PC-9 (cell line): ENCODE data around the gene SMURF1. TPM values are rescaled to one million over a fixed set of nuclear protein-coding genes. Genes with fewer than 3 reads are reported as not detected.

ENCODE experiments used
- BruUV-seq: library from RNA; stranded (reverse); fragments of 400-500 nt; replicated peaks from 2 replicates; lab custom pipeline; 2021; lab: Mats Ljungman, UMichigan
- CTCF ChIA-PET: fragments of 300-600 bp; sonication (Branson Sonifier 250); formaldehyde crosslinking; loops from one replicate; lab custom pipeline; 2022; ENCODE audit warnings: antibody characterized with exemption; lab: Charles Lee
- POLR2A ChIA-PET: fragments of 300-600 bp; sonication (Branson Sonifier 250); formaldehyde crosslinking; loops from one replicate; lab custom pipeline; 2022; ENCODE audit warnings: antibody characterized with exemption; ENCODE audit not compliant: unreplicated experiment; lab: Charles Lee
- DNase-seq, 2 experiments: peaks; one replicate each; pipeline versions ENCODE4 v3.0.0 to v3.0.0-alpha.2; 2015 to 2022; ENCODE audit warnings: mixed read lengths in 1 of 2
- H2AFZ ChIP-seq: fragments of 200-600 bp; sonication (generic); 2 replicates; pipeline ENCODE4 v1.8.1; 2017; ENCODE audit warnings: antibody characterized with exemption
- H3F3A ChIP-seq: fragments of 200-600 bp; sonication (generic); 2 replicates; pipeline ENCODE4 v1.8.1; 2017; ENCODE audit warnings: antibody characterized with exemption, mild to moderate bottlenecking, low read depth; ENCODE audit not compliant: insufficient read depth
- H3K27ac ChIP-seq: fragments of 200-600 bp; sonication (generic); 2 replicates; pipeline ENCODE4 v1.6.1; 2016; ENCODE audit warnings: mixed run types
- H3K27me3 ChIP-seq: fragments of 200-600 bp; sonication (generic); 2 replicates; pipeline ENCODE4 v1.6.1; 2016; ENCODE audit warnings: low read depth, mixed run types; ENCODE audit not compliant: insufficient read depth
- H3K36me3 ChIP-seq: fragments of 200-600 bp; sonication (generic); 2 replicates; pipeline ENCODE4 v1.6.1; 2016; ENCODE audit warnings: low read depth, mixed run types
- H3K4me1 ChIP-seq: fragments of 200-600 bp; sonication (generic); replicated peaks from 2 replicates; pipeline ENCODE4 v1.6.1; 2016; ENCODE audit warnings: mixed run types; ENCODE audit not compliant: insufficient read depth
- H3K4me2 ChIP-seq: fragments of 200-600 bp; sonication (generic); 2 replicates; pipeline ENCODE4 v1.6.1; 2017; ENCODE audit warnings: mixed run types
- H3K4me3 ChIP-seq: fragments of 200-600 bp; sonication (generic); 2 replicates; pipeline ENCODE4 v1.6.1; 2016; ENCODE audit warnings: mixed run types
- H3K79me2 ChIP-seq: fragments of 200-600 bp; sonication (generic); 2 replicates; pipeline ENCODE4 v1.6.1; 2017; ENCODE audit warnings: low read depth, mixed run types
- H3K9me2 ChIP-seq: fragments of 200-600 bp; sonication (generic); 2 replicates; pipeline ENCODE4 v1.8.1; 2017; ENCODE audit warnings: mild to moderate bottlenecking; ENCODE audit not compliant: insufficient read depth
- H3K9me3 ChIP-seq: fragments of 200-600 bp; sonication (generic); 2 replicates; pipeline ENCODE4 v1.8.1; 2016; ENCODE audit warnings: low read depth; ENCODE audit not compliant: insufficient read depth
- H4K20me1 ChIP-seq: fragments of 200-600 bp; sonication (generic); 2 replicates; pipeline ENCODE4 v1.8.1; 2017; ENCODE audit not compliant: insufficient read depth
- CTCF ChIP-seq: fragments of 200-600 bp; sonication (generic); conservative IDR thresholded peaks from 2 replicates; pipeline ENCODE4 v1.6.1; 2017; ENCODE audit warnings: mixed run types, antibody characterized with exemption, mild to moderate bottlenecking, moderate library complexity
- EZH2 ChIP-seq: fragments of 200-600 bp; sonication (generic); IDR thresholded peaks from 2 replicates; pipeline ENCODE4 v1.8.0; 2017; ENCODE audit warnings: antibody characterized with exemption, low read depth
- intact Hi-C: fragments of 100-400 bp; cut with micrococcal nuclease; formaldehyde crosslinking; loops from one replicate; pipeline ENCODE4 v1.10.0; 2022; ENCODE audit not compliant: unreplicated experiment
- total RNA-seq: library from RNA; stranded (reverse); gene quantifications from 2 replicates; pipeline ENCODE4 v1.2.3, GENCODE V29; 2021

Gene SMURF1
- total RNA-seq, 1 experiment from 2014 or later = 53.2 TPM

DNA sequence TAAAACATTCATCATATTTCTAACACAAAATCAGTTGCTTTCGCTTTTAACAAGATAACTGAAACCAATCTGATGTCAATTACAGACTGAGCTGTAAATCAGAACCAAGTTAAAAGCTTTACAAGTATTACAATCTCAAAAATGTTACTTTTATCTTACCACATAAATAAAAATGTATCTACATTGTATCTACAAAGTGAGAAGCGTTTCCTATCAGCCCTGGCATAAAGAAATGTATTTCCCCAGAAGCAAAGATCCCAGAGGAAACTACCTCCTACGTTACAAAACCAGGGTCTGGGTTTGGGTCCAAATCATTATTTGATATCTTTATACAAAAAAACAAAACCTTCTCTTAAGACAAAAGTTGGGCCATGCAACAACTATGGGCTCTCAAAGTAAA is 2.6 kb downstream of the SMURF1 start:
- no peaks in the 10 kb centered on the region for H3K9me2 ChIP-seq
- intact Hi-C loops = loop anchor here (5.0 kb wide), 1 partner anchor 186 kb away; the partner anchor contains the start of gene ARPC1A
- TF ChIP-seq EZH2 = no peak
- H3K79me2 ChIP-seq = peaks cover 71% of the 10 kb centered on the region
- H4K20me1 ChIP-seq = peaks cover 58% of the 10 kb centered on the region
- peaks cover 12% of the 10 kb centered on the region; the same call in 1 of the 2 replicates for H3K36me3 ChIP-seq
- H3K27ac ChIP-seq = peak overlapping the region; percentile 79
- no TSS peak for BruUV-seq
- ChIA-PET CTCF (no interaction called here), POLR2A (interaction anchor here (1.3 kb wide), 2 partner anchors 17 to 67 kb away, joined by 6 to 33 read pairs; partner anchors contain the start of gene KPNA7)
- H3K27me3 ChIP-seq = no peaks in the 10 kb centered on the region
- no peak for DNase-seq
- no peak overlapping the region for H2AFZ ChIP-seq
- H3K4me3 ChIP-seq = peak overlapping the region; percentile 78
- H3K4me2 ChIP-seq = peak overlapping the region; percentile 91
- peaks cover 8% of the 10 kb centered on the region for H3F3A ChIP-seq
- H3K4me1 ChIP-seq = peaks cover 57% of the 10 kb centered on the region
- no peaks in the 10 kb centered on the region for H3K9me3 ChIP-seq

DNA sequence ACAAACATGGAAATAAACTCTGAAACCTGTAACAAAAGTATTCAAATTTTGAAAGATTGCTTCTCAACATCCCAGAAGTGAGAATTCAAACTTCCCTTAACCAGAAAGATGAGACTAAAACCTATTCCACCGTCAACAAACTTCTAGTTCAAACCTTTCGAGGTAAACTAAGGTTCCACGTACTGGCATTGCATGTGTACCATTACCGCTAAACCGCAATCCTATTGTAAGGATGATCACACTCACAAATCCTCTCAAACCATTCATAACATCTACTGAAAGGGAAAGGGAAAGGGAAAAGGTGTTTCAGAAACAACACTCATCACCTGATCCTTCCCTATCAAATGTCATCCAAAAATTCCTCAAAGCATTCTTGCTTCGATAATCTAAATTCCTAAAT is 3.1 kb downstream of the SMURF1 start:
- intact Hi-C loops = loop anchor here (5.0 kb wide), 1 partner anchor 186 kb away; the partner anchor contains the start of gene ARPC1A
- DNase-seq = no peak
- Histone ChIP-seq H3K4me3 (peak overlapping the region; percentile 78), H2AFZ (no peak overlapping the region), H3K27ac (peak overlapping the region; percentile 79), H3K4me1 (peaks cover 62% of the 10 kb centered on the region), H3K27me3 (no peaks in the 10 kb centered on the region), H3K9me2 (no peaks in the 10 kb centered on the region), H4K20me1 (peaks cover 63% of the 10 kb centered on the region), H3F3A (peaks cover 8% of the 10 kb centered on the region), H3K36me3 (peaks cover 12% of the 10 kb centered on the region; the same call in 1 of the 2 replicates), H3K9me3 (no peaks in the 10 kb centered on the region), H3K79me2 (peaks cover 76% of the 10 kb centered on the region), H3K4me2 (peak overlapping the region; percentile 91)
- POLR2A ChIA-PET = no interaction called here
- TF ChIP-seq CTCF = no peak
- no peak for TF ChIP-seq EZH2
- CTCF ChIA-PET = no interaction called here
- BruUV-seq = no TSS peak

DNA sequence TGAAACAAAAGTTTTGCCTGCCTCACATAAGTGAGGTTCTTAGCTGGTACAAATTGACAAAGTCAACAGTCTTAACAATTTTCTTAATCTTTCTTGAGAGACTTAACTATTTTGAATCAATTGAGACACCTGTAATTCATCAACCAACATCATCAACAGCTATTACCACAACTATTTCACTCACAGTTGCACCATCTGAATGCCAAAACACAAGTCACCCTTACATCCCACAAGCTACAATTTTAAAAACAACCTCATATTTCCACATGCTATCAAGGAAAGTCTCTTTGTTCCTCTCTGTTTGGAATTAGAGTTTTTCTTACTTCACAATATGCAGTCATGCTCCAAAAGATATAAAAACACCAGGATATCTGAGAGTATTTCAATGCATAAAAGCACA is 4.9 kb downstream of the SMURF1 start:
- peaks cover 83% of the 10 kb centered on the region for H3K79me2 ChIP-seq
- H3F3A ChIP-seq = peaks cover 8% of the 10 kb centered on the region
- TF ChIP-seq CTCF = no peak
- TF ChIP-seq EZH2 = no peak
- H2AFZ ChIP-seq = no peak overlapping the region
- peak overlapping the region; percentile 28; the same call in 1 of the 2 replicates for H3K27ac ChIP-seq
- peak overlapping the region; percentile 34; the same call in 1 of the 2 replicates for H3K4me3 ChIP-seq
- peaks cover 12% of the 10 kb centered on the region; the same call in 1 of the 2 replicates for H3K36me3 ChIP-seq
- H3K4me1 ChIP-seq = peaks cover 58% of the 10 kb centered on the region
- no peaks in the 10 kb centered on the region for H3K9me2 ChIP-seq
- CTCF ChIA-PET = no interaction called here
- intact Hi-C loops = no loop called here
- H3K9me3 ChIP-seq = no peaks in the 10 kb centered on the region
- no peaks in the 10 kb centered on the region for H3K27me3 ChIP-seq
- DNase-seq = peak in 1 of 2 experiments; percentile 60
- peak overlapping the region; percentile 91 for H3K4me2 ChIP-seq
- H4K20me1 ChIP-seq = peaks cover 81% of the 10 kb centered on the region
- POLR2A ChIA-PET = no interaction called here
- no TSS peak for BruUV-seq
